ENCODE measurements around the gene PCID2.

- TF ChIP-seq GATA2 (IDR thresholded peaks at IDR 0.05; ENCODE audit: low read depth, low read length) (no peak), GATA3 (IDR thresholded peaks at IDR 0.05; ENCODE audit: low read depth, low read length) (no peak)
Measured at GRCh38 chr13:113167155-113167554, 41.3 kb downstream of the PCID2 start.

Data from SH-SY5Y (cell line).